ENCODE measurements around the gene SUGP1. TPM values are rescaled to one million over a fixed set of nuclear protein-coding genes. Genes with fewer than 3 reads are reported as not detected.

SUGP1 gene
- total RNA-seq, 4 donors from 2014 or later = 22.8 to 31.2 (median 24.8) TPM

DNA sequence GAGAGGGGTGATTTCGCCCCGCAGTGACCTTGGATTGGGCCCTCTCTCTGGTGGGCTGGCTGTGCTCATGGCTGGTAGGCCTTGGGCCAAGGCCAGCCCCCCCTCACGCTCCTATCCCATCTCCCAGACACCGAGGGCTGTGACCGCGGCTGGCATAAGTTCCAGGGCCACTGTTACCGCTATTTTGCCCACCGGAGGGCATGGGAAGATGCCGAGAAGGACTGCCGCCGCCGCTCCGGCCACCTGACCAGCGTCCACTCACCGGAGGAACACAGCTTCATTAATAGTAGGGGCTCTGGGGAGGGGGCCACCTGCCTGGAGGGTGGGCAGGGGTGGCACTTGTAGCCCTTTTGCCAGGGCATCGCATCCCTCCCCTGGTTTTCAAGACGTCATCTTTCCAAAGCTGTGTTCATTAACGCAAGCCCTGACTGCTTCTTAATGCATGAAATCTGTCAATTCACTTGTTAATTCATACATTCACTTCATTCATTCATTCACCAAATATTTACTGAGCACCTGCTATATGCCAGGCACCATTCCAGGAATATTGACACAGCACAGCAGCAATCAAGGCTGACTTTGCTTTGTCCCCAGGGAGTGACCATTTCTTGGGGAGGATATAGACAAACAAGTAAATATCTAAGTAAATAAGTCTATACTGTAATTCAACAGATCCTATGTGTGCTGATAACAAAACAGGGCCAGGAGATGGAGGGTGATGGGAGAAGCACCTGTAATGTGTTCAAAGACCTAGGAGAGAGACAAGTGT is 82.0 kb downstream of the SUGP1 start:
- DNase-seq (ENCODE audit: low spot score) = no peak
- no peak for ATAC-seq (ENCODE audit: low FRiP score)
- no peak for TF ChIP-seq CTCF (IDR thresholded peaks at IDR 0.05)

- TF ChIP-seq CTCF (IDR thresholded peaks at IDR 0.05) = no peak
- no peak for DNase-seq (ENCODE audit: low spot score)
- no peak for ATAC-seq (ENCODE audit: low FRiP score)
Measured at GRCh38 chr19:19236173-19236572, 84.1 kb downstream of the SUGP1 start.

- no peak for DNase-seq (ENCODE audit: low spot score)
- ATAC-seq (ENCODE audit: low FRiP score) = no peak
- TF ChIP-seq CTCF (IDR thresholded peaks at IDR 0.05) = no peak
Measured at GRCh38 chr19:19234220-19234816, 86.0 kb downstream of the SUGP1 start.

DNA sequence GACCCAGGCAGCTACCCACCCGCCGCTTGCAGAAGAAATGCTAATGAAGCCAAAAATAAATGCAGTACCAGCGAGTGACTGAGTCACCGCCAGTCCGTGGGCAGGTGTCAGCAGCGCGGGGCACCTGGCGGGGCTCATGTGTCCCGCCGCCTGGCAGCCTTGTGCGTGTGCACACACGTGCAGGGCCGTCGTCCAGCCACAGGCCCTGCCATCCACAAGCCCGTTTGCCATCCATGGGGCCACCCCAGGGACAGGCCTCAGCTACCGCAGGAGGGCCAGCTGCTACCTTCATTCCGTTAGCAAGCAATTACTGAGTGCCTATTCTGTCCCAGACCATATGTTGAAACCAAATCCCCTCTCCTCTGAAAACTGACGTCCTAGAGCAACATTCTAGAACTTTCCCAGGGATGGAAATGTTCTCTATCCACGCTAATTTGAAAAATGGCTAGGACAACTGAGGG is 88.0 kb downstream of the SUGP1 start:
- DNase-seq (ENCODE audit: low spot score) = no peak
- no peak for ATAC-seq (ENCODE audit: low FRiP score)
- no peak for TF ChIP-seq CTCF (IDR thresholded peaks at IDR 0.05)

DNA sequence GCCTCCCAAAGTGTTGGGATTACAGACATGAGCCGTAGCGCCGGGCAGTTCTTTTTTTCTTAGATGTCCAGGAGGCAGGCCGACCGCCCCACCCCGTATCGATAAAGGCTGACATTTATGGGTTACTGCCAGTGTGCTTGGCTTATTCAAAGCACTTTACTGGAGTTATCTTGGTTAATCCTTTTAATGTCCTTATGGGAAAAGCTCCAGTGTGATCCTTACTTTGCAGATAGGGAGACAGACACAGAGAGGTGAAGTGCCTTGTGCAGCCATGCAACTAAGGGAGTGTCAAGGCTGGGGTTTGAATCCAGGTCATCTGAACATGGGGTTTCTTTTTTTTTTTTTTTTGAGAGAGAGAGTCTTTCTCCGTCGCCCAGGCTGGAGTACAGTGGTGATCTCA is 89.3 kb downstream of the SUGP1 start:
- TF ChIP-seq CTCF (IDR thresholded peaks at IDR 0.05) = no peak
- DNase-seq (ENCODE audit: low spot score) (no peak), ATAC-seq (ENCODE audit: low FRiP score) (no peak)

DNA sequence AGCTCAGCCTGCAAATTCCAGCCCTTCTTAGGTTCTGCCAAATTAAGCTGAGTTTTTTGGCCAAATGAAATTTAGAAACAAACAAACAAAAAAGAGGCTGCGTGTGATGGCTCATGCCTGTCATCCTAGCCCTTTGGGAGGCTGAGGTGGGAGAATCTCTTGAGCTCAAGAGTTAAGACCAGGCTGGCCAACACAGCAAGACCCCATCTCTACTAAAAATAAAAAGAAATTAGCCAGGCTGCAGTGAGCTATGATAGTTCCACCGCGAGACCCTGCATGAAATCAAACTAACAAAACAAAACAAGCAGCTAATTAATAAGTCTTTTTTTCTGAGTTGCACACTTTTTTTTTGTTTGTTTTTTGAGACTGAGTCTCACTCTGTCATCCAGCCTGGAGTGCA is 90.6 kb downstream of the SUGP1 start:
- no peak for DNase-seq (ENCODE audit: low spot score)
- no peak for ATAC-seq (ENCODE audit: low FRiP score)
- TF ChIP-seq CTCF (IDR thresholded peaks at IDR 0.05) = no peak

DNA sequence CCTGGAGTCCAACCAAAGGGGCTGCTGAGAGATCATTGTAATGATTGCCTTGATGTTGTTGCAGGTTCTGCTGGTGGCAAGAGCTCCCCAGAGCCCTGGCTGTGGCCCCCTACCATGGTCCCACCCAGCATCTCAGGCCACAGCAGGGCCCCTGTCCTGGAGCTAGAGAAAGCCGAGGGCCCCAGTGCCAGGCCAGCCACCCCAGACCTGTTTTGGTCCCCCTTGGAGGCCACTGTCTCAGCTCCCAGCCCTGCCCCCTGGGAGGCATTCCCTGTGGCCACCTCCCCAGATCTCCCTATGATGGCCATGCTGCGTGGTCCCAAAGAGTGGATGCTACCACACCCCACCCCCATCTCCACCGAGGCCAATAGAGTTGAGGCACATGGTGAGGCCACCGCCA is 93.1 kb downstream of the SUGP1 start:
- no peak for TF ChIP-seq CTCF (IDR thresholded peaks at IDR 0.05)
- no peak for ATAC-seq (ENCODE audit: low FRiP score)
- no peak for DNase-seq (ENCODE audit: low spot score)
